ACHN (cell line): ENCODE data around the gene ZNF609.
"Not testable (repeated sequence)": the region's sequence is repeated elsewhere in the genome, so short reads cannot be mapped to it uniquely, and the experiment has no call there.

Experiments used
- DNase-seq: peaks from one replicate; pipeline ENCODE4 v3.0.0-alpha.2; 2015
- in situ Hi-C: cut with HindIII; loops from 2 replicates; pipeline ENCODE4 v1.10.0; 2017; ENCODE audit warnings: low sequenced_read_pairs, low pct_ligation_motif_present, low pct_unique_long_range_greater_than_20kb

Gene ZNF609

GRCh38 chr15:64495968-64496367, 35.6 kb downstream of the ZNF609 start:
- in situ Hi-C loops, DNase-seq: not testable (repeated sequence)

DNA sequence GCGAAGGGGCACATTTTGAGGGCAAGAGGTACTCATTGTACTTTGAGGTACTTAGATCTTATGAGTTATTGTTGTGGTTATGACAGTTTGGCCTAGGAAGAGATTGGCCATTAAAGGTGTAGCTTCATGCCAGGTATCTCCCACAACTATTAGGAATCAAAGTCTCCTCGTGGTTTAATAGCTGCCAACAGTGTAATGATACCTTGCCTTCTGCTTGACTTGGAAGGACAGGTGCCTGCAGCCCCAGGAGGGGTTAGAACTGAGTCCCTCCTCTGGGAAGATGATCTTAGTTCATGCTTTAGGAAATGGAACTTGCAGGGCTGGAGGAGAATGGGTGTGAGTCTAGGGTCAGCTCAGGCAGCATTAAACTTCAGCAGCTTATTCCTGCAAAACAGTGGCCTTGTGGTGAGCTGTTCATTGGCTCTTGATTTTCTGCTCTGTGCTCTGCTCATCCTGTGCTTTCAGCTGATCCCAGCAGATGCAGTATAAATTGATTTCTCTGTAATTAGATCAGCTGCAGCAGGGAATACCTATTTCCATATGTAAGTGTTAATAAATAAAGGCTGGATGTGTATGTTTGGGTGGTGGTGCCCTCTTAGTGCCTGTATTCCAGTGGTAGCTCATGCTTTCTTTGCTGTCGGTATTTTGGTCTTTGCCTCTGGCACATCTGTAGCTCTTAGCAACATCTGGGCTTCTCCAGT, 40.5 kb downstream of the ZNF609 start:
- in situ Hi-C loops, result no loop called here
- DNase-seq, result no peak

GRCh38 chr15:64501396-64501715, 41.0 kb downstream of the ZNF609 start:
- no peak for DNase-seq
- in situ Hi-C loops, result no loop called here

- in situ Hi-C loops, result no loop called here
- DNase-seq, result no peak
These were observed 41.8 kb downstream of the ZNF609 start for GRCh38 chr15:64502151-64502550.

GRCh38 chr15:64502551-64502950, 42.2 kb downstream of the ZNF609 start:
- in situ Hi-C loops, result no loop called here
- no peak for DNase-seq

- DNase-seq, result no peak
- in situ Hi-C loops, result no loop called here
These were observed 42.8 kb downstream of the ZNF609 start for GRCh38 chr15:64503197-64503596.

DNA sequence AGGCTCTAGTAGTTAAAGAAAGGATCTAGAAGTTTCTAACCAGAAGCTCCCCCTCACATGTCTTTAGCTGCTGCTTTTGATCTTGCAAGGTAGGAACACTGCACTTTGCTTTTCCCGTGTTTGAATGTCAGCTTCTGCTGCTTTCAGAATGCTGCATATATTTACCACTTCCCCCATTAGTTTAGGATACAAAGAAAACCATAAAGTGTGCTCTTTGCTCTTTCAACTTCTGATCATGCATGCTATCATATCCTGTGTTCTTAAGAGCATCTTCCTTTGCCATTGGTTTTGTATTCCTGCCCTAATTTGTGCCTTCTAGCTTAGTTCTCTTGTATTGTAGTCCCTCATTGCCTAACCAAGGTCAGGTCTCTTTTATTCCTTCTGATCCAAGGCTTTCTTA, 43.3 kb downstream of the ZNF609 start:
- in situ Hi-C loops, result no loop called here
- no peak for DNase-seq

GRCh38 chr15:64507293-64507802, 47.0 kb downstream of the ZNF609 start:
- peak; percentile 84 for DNase-seq
- in situ Hi-C loops, result no loop called here

GRCh38 chr15:64507845-64508244, 47.5 kb downstream of the ZNF609 start:
- in situ Hi-C loops, result no loop called here
- no peak for DNase-seq

- in situ Hi-C loops, result no loop called here
- DNase-seq, result no peak
These were observed 53.4 kb downstream of the ZNF609 start for GRCh38 chr15:64513823-64514222.

DNA sequence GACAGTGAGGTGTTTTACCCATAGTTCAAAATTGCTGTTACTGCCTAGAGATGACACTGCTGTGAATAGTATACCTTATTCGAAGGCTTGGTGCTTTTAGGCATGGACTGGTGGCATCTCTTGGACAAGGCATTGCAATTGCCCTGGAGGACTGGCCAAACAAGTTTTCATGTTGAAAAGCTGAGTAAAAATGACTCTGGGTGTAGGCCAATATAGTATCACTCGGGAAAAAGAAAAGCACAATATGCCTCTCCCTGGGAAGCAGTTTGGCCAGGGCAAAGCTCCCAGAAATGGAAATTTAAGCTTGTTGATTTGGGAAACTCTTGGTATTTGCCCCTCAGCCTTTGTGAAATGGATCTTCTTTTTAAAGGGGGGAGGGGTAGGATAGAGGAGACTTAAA, 54.8 kb downstream of the ZNF609 start:
- no peak for DNase-seq
- in situ Hi-C loops, result no loop called here

DNA sequence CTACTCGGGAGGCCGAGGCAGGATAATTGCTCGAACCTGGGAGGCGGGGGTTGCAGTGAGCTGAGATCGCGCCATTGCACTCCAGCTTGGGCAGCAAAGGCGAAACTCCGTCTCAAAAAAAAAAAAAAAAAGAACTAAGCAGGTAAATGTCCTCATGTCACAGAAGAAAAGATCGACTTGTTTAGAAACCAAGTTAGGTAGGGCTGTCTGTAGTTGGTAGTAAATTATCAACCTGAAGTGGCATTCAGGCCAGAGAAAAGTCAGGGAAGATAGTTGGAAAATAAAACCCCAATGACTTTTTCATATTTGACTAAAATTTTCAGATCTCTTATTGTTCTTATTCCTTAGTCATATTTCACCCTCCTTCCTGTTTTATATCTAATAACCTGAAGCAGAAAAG, 55.4 kb downstream of the ZNF609 start:
- DNase-seq, result no peak
- in situ Hi-C loops, result no loop called here

GRCh38 chr15:64519897-64520296, 59.5 kb downstream of the ZNF609 start:
- no peak for DNase-seq
- in situ Hi-C loops, result no loop called here

GRCh38 chr15:64521201-64521600, 60.8 kb downstream of the ZNF609 start:
- no peak for DNase-seq
- in situ Hi-C loops, result no loop called here

DNA sequence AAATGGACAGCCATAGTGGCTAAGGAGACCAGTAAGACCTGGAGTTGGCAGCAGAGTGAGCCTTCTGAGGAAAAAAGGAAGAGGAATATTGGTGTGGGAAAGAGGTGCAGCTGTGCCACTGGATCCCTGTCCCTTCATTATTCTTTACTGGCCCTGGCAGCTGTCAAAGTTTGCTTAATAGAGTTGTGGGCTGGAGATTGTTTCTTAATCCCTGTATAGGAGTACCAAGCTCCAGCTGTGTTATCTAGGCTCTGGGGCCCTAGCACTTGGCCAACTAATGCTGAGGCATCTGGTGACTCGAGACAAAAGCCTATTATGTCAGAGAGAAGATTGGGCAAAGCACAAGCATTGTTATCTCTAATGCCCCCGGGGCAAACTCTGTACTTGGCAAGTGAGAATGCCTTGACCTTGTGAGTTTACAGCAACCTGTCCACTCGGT, 61.4 kb downstream of the ZNF609 start:
- DNase-seq, result no peak
- in situ Hi-C loops, result no loop called here

- no peak for DNase-seq
- in situ Hi-C loops, result no loop called here
These were observed 61.9 kb downstream of the ZNF609 start for GRCh38 chr15:64522226-64522823.

DNA sequence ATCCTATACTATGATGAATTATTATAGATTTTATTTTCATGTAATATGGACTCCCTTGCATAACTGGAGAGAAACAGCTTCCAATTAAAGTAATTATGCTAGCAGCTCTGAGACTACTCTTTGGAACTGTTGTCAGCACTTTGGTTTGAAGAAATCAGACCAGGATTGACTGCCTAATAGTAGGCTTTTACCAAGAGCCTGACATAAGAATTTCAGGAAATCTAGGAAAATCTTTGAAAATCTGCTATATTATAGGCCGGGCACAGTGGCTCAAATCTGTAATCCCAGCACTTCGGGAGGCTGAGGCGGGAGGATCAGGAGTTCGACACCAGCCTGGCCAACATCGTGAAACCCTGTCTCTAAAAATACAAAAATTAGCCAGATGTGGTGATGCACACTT, 62.9 kb downstream of the ZNF609 start:
- no peak for DNase-seq
- in situ Hi-C loops, result no loop called here

GRCh38 chr15:64524778-64525177, 64.4 kb downstream of the ZNF609 start:
- in situ Hi-C loops, result no loop called here
- DNase-seq, result no peak

- in situ Hi-C loops, result no loop called here
- no peak for DNase-seq
These were observed 65.6 kb downstream of the ZNF609 start for GRCh38 chr15:64525828-64526530.
